Activated naive CD4-positive, alpha-beta T cell treated with anti-CD3 and anti-CD28 coated beads for 36 hours (primary cell): ENCODE results near the gene DCAF5. TPM values are rescaled to one million over a fixed set of nuclear protein-coding genes. Genes with fewer than 3 reads are reported as not detected.
"Not testable (repeated sequence)": the region's sequence is repeated elsewhere in the genome, so short reads cannot be mapped to it uniquely, and the experiment has no call there.

Experiments
- CTCF ChIA-PET: fragments of 350-600 bp; sonication (Branson Sonifier 250); formaldehyde crosslinking; loops from one replicate; lab custom pipeline; 2021; ENCODE audit warnings: antibody characterized with exemption; lab: Charles Lee
- DNase-seq: peaks from one replicate; pipeline ENCODE4 v3.0.0-alpha.2; 2020
- H3K27ac Mint-ChIP-seq: one replicate; pipeline ENCODE4 v1.8.0; 2021; ENCODE audit warnings: mild to moderate bottlenecking, mixed read lengths
- H3K27me3 Mint-ChIP-seq: one replicate; pipeline ENCODE4 v1.8.0; 2021; ENCODE audit warnings: low read depth, mixed read lengths
- H3K36me3 Mint-ChIP-seq: one replicate; pipeline ENCODE4 v1.8.0; 2021; ENCODE audit warnings: low read depth, mixed read lengths
- H3K4me1 Mint-ChIP-seq: one replicate; pipeline ENCODE4 v1.8.0; 2021; ENCODE audit warnings: low read depth, mixed read lengths
- H3K4me3 Mint-ChIP-seq: one replicate; pipeline ENCODE4 v1.8.0; 2021; ENCODE audit warnings: mild to moderate bottlenecking, moderate library complexity, mixed read lengths
- H3K9me3 Mint-ChIP-seq: one replicate; pipeline ENCODE4 v1.8.0; 2021; ENCODE audit warnings: mixed read lengths
- intact Hi-C: fragments of 100-400 bp; cut with micrococcal nuclease; formaldehyde crosslinking; loops from one replicate; pipeline ENCODE4 v1.15.1; 2023
- total RNA-seq, 2 experiments: library from RNA; stranded (reverse); gene quantifications; one replicate each; pipeline ENCODE4 v1.2.3, GENCODE V29; 2021

DCAF5 gene
- total RNA-seq, 2 experiments from 2014 or later, result 34.5 to 35.1 TPM

GRCh38 chr14:69165787-69166186 is 12.9 kb upstream of the DCAF5 start:
- DNase-seq, H3K27me3 Mint-ChIP-seq, intact Hi-C loops, H3K9me3 Mint-ChIP-seq, CTCF ChIA-PET, H3K27ac Mint-ChIP-seq, H3K36me3 Mint-ChIP-seq, H3K4me3 Mint-ChIP-seq, H3K4me1 Mint-ChIP-seq: not testable (repeated sequence)

GRCh38 chr14:69161590-69161989 is 8.7 kb upstream of the DCAF5 start:
- Mint-ChIP-seq H3K27me3 (peaks cover 6% of the 10 kb centered on the region), H3K27ac (no peak overlapping the region), H3K4me1 (no peaks in the 10 kb centered on the region), H3K9me3 (peaks cover 4% of the 10 kb centered on the region), H3K36me3 (peaks cover 2% of the 10 kb centered on the region), H3K4me3 (no peak overlapping the region)
- no peak for DNase-seq
- intact Hi-C loops, result no loop called here
- CTCF ChIA-PET, result no interaction called here

- Mint-ChIP-seq H3K4me1 (peaks cover 5% of the 10 kb centered on the region), H3K4me3 (no peak overlapping the region), H3K36me3 (peaks cover 4% of the 10 kb centered on the region), H3K27ac (no peak overlapping the region), H3K27me3 (peaks cover 6% of the 10 kb centered on the region), H3K9me3 (no peaks in the 10 kb centered on the region)
- intact Hi-C loops, result no loop called here
- DNase-seq, result no peak
- CTCF ChIA-PET, result interaction anchor here (1.2 kb wide), 1 partner anchor 27 kb away, joined by 5 read pairs; no protein-coding TSS in a partner anchor
Observed at GRCh38 chr14:69156224-69156623, 3.3 kb upstream of the DCAF5 start.

- intact Hi-C loops, result no loop called here
- Mint-ChIP-seq H3K27me3 (no peaks in the 10 kb centered on the region), H3K4me1 (peaks cover 19% of the 10 kb centered on the region), H3K9me3 (no peaks in the 10 kb centered on the region), H3K36me3 (peaks cover 4% of the 10 kb centered on the region), H3K4me3 (no peak overlapping the region), H3K27ac (no peak overlapping the region)
- CTCF ChIA-PET, result no interaction called here
- DNase-seq, result no peak
Observed at GRCh38 chr14:69154779-69155178, 1.9 kb upstream of the DCAF5 start.

GRCh38 chr14:69153873-69154270 is 953 bp upstream of the DCAF5 start:
- Mint-ChIP-seq H3K4me3 (peak overlapping the region; percentile 82), H3K27me3 (no peaks in the 10 kb centered on the region), H3K27ac (peak overlapping the region; percentile 24), H3K36me3 (peaks cover 4% of the 10 kb centered on the region), H3K9me3 (no peaks in the 10 kb centered on the region), H3K4me1 (peaks cover 27% of the 10 kb centered on the region)
- CTCF ChIA-PET, result interaction anchor here (0.6 to 1.1 kb wide), 3 partner anchors 16 to 907 kb away, joined by 3 to 5 read pairs (median 4); no protein-coding TSS in a partner anchor
- intact Hi-C loops, result loop anchor here (1.0 to 2.0 kb wide), 5 partner anchors 25 to 613 kb away; partner anchors contain the start of genes ACTN1, ERH, EXD2 and SLC39A9
- no peak for DNase-seq

- Mint-ChIP-seq H3K27ac (peak overlapping the region; percentile 24), H3K9me3 (no peaks in the 10 kb centered on the region), H3K36me3 (peaks cover 9% of the 10 kb centered on the region), H3K27me3 (no peaks in the 10 kb centered on the region), H3K4me1 (peaks cover 31% of the 10 kb centered on the region), H3K4me3 (peak overlapping the region; percentile 82)
- intact Hi-C loops, result loop anchor here (1.0 to 2.0 kb wide), 5 partner anchors 24 to 613 kb away; partner anchors contain the start of genes ACTN1, ERH, EXD2 and SLC39A9
- CTCF ChIA-PET, result interaction anchor here (1.0 to 1.6 kb wide), 3 partner anchors 17 to 35 kb away, joined by 3 to 5 read pairs (median 4); no protein-coding TSS in a partner anchor
- no peak for DNase-seq
Observed at GRCh38 chr14:69153152-69153872, 393 bp upstream of the DCAF5 start.

GRCh38 chr14:69152181-69152901 is 578 bp downstream of the DCAF5 start:
- Mint-ChIP-seq H3K36me3 (peaks cover 9% of the 10 kb centered on the region), H3K9me3 (no peaks in the 10 kb centered on the region), H3K27me3 (no peaks in the 10 kb centered on the region), H3K27ac (peak overlapping the region; percentile 90), H3K4me1 (peaks cover 41% of the 10 kb centered on the region), H3K4me3 (peak overlapping the region; percentile 82)
- intact Hi-C loops, result loop anchor here (2.0 kb wide), 2 partner anchors 174 to 614 kb away; partner anchors contain the start of genes ACTN1 and SRSF5
- DNase-seq, result peak; percentile 51
- CTCF ChIA-PET, result interaction anchor here (1.4 to 2.9 kb wide), 5 partner anchors 15 to 39 kb away, joined by 5 to 18 read pairs (median 6); partner anchors contain the start of gene EXD2

- Mint-ChIP-seq H3K36me3 (peaks cover 9% of the 10 kb centered on the region), H3K27me3 (no peaks in the 10 kb centered on the region), H3K9me3 (no peaks in the 10 kb centered on the region), H3K27ac (peak overlapping the region; percentile 90), H3K4me3 (peak overlapping the region; percentile 82), H3K4me1 (peaks cover 46% of the 10 kb centered on the region)
- CTCF ChIA-PET, result interaction anchor here (1.0 to 2.9 kb wide), 13 partner anchors 9 to 247 kb away, joined by 3 to 18 read pairs (median 5); partner anchors contain the start of genes ERH and EXD2
- intact Hi-C loops, result loop anchor here (1.0 to 2.0 kb wide), 3 partner anchors 18 to 615 kb away; partner anchors contain the start of genes ACTN1 and SRSF5
- peak; percentile 79 for DNase-seq
Observed at GRCh38 chr14:69151458-69152180, 1.3 kb downstream of the DCAF5 start.

GRCh38 chr14:69149461-69150244 is 3.3 kb downstream of the DCAF5 start:
- Mint-ChIP-seq H3K4me1 (peaks cover 60% of the 10 kb centered on the region), H3K36me3 (peaks cover 14% of the 10 kb centered on the region), H3K27ac (no peak overlapping the region)

GRCh38 chr14:69142101-69142500 is 10.8 kb downstream of the DCAF5 start:
- Mint-ChIP-seq H3K27me3 (no peaks in the 10 kb centered on the region), H3K4me3 (no peak overlapping the region), H3K27ac (no peak overlapping the region), H3K9me3 (no peaks in the 10 kb centered on the region), H3K36me3 (peaks cover 6% of the 10 kb centered on the region), H3K4me1 (peaks cover 60% of the 10 kb centered on the region)
- intact Hi-C loops, result no loop called here
- DNase-seq, result no peak
- CTCF ChIA-PET, result interaction anchor here (0.7 kb wide), 1 partner anchor 50 kb away, joined by 3 read pairs; no protein-coding TSS in a partner anchor

More at GRCh38 chr14:69149461-69150244, 3.3 kb downstream of the DCAF5 start:
- intact Hi-C loops, result no loop called here
- Mint-ChIP-seq H3K9me3 (no peaks in the 10 kb centered on the region), H3K27me3 (no peaks in the 10 kb centered on the region), H3K4me3 (peak overlapping the region; percentile 4)
- CTCF ChIA-PET, result interaction anchor here (1.3 to 2.9 kb wide), 7 partner anchors 17 to 282 kb away, joined by 3 to 18 read pairs (median 5); partner anchors contain the start of genes ERH and EXD2
- no peak for DNase-seq

GRCh38 chr14:69141550-69141949 is 11.4 kb downstream of the DCAF5 start:
- no peak overlapping the region for H3K4me3 Mint-ChIP-seq
- H3K27me3 Mint-ChIP-seq, result no peaks in the 10 kb centered on the region
- no peak overlapping the region for H3K27ac Mint-ChIP-seq
- peaks cover 6% of the 10 kb centered on the region for H3K36me3 Mint-ChIP-seq
- intact Hi-C loops, result no loop called here
- CTCF ChIA-PET, result interaction anchor here (3.7 kb wide), 1 partner anchor 11 kb away, joined by 21 read pairs; no protein-coding TSS in a partner anchor
- H3K9me3 Mint-ChIP-seq, result no peaks in the 10 kb centered on the region
- no peak for DNase-seq
- peaks cover 59% of the 10 kb centered on the region for H3K4me1 Mint-ChIP-seq
